IMR-90 (cell line): ENCODE data around the gene MTERF1. TPM values are rescaled to one million over a fixed set of nuclear protein-coding genes. Genes with fewer than 3 reads are reported as not detected.
A peak's percentile ranks its signal among the peaks of the same experiment; 100 is the strongest.

Experiments used
- ATAC-seq: fragments of 200-7000 bp; cut with Tn5 transposase; 2 replicates; pipeline ENCODE4 v1.9.1; 2020; ENCODE audit warnings: low read depth, mild to moderate bottlenecking, moderate library complexity
- BruUV-seq: library from RNA; stranded (reverse); fragments of 400-500 nt; replicated peaks from 2 replicates; lab custom pipeline; 2021; lab: Mats Ljungman, UMichigan
- CTCF ChIA-PET: fragments of 300-600 bp; formaldehyde crosslinking; extraction: SDS; loops from one replicate; lab custom pipeline; 2021; ENCODE audit warnings: antibody characterized with exemption; lab: Yijun Ruan, JAX
- POLR2A ChIA-PET: fragments of 300-600 bp; sonication (Branson Sonifier 250); formaldehyde crosslinking; loops from one replicate; lab custom pipeline; 2022; ENCODE audit warnings: antibody characterized with exemption; ENCODE audit not compliant: unreplicated experiment; lab: Charles Lee
- DNase-seq: peaks from one replicate; pipeline ENCODE4 v3.0.0; 2013
- H2AFZ ChIP-seq: replicated peaks from 2 replicates; pipeline ENCODE3; 2013; ENCODE audit warnings: low read length, mild to moderate bottlenecking; ENCODE audit not compliant: poor library complexity
- H2AK5ac ChIP-seq: 2 replicates; pipeline ENCODE4 v1.6.1; 2013; ENCODE audit warnings: low read depth, low read length, inconsistent platforms
- H2AK9ac ChIP-seq: replicated peaks from 2 replicates; pipeline ENCODE3; 2013; ENCODE audit warnings: mild to moderate bottlenecking, low read depth, low read length, moderate library complexity; ENCODE audit not compliant: poor library complexity
- H2BK120ac ChIP-seq: 2 replicates; pipeline ENCODE4 v1.6.1; 2013; ENCODE audit warnings: low read depth, low read length, inconsistent platforms
- H2BK15ac ChIP-seq: 3 replicates; pipeline ENCODE4 v1.6.1; 2013; ENCODE audit warnings: low read depth, low read length, inconsistent platforms
- H2BK20ac ChIP-seq: 2 replicates; pipeline ENCODE4 v1.6.1; 2013; ENCODE audit warnings: low read depth, mild to moderate bottlenecking, inconsistent platforms, low read length, moderate library complexity
- H2BK5ac ChIP-seq: 2 replicates; pipeline ENCODE4 v1.6.1; 2013; ENCODE audit warnings: mild to moderate bottlenecking, low read depth, low read length, inconsistent platforms; ENCODE audit not compliant: poor library complexity, severe bottlenecking
- H3K14ac ChIP-seq: replicated peaks from 2 replicates; pipeline ENCODE4 v1.6.1; 2013; ENCODE audit warnings: low read depth, low read length, inconsistent platforms
- H3K18ac ChIP-seq: 2 replicates; pipeline ENCODE4 v1.6.1; 2013; ENCODE audit warnings: low read depth, low read length, control low read depth
- H3K23ac ChIP-seq: 2 replicates; pipeline ENCODE4 v1.6.1; 2013; ENCODE audit warnings: low read depth, low read length, inconsistent platforms
- H3K27ac ChIP-seq: 2 replicates; pipeline ENCODE4 v1.5.1; 2013; ENCODE audit warnings: mild to moderate bottlenecking, control low read depth, low read length; ENCODE audit not compliant: insufficient read depth
- H3K27me3 ChIP-seq: 2 replicates; pipeline ENCODE4 v1.6.1; 2013; ENCODE audit warnings: low read length; ENCODE audit not compliant: control insufficient read depth, insufficient read depth
- H3K36me3 ChIP-seq: 2 replicates; pipeline ENCODE4 v1.6.1; 2013; ENCODE audit warnings: low read length, mixed read lengths; ENCODE audit not compliant: control insufficient read depth, insufficient read depth
- H3K4ac ChIP-seq: 2 replicates; pipeline ENCODE4 v1.6.1; 2013; ENCODE audit warnings: low read depth, low read length, inconsistent platforms
- H3K4me1 ChIP-seq: 2 replicates; pipeline ENCODE4 v1.6.1; 2013; ENCODE audit warnings: low read length, mixed read lengths; ENCODE audit not compliant: control insufficient read depth, insufficient read depth
- H3K4me2 ChIP-seq: 2 replicates; pipeline ENCODE4 v1.6.1; 2013; ENCODE audit warnings: low read depth, mild to moderate bottlenecking, control low read depth, low read length, moderate library complexity
- H3K4me3 ChIP-seq: 2 replicates; pipeline ENCODE4 v1.5.1; 2013; ENCODE audit warnings: low read depth, mild to moderate bottlenecking, control low read depth, low read length, moderate library complexity; ENCODE audit not compliant: insufficient read depth
- H3K56ac ChIP-seq: 2 replicates; pipeline ENCODE4 v1.6.1; 2013; ENCODE audit warnings: low read length, inconsistent platforms; ENCODE audit not compliant: insufficient read depth; ENCODE audit errors: extremely low read depth
- H3K79me1 ChIP-seq, 2 experiments: 2 replicates each; pipeline ENCODE4 v1.6.1; 2013; ENCODE audit warnings: low read length in 2 of 2, inconsistent platforms in 1 of 2, low read depth in 1 of 2
- H3K9ac ChIP-seq: 2 replicates; pipeline ENCODE4 v1.6.1; 2013; ENCODE audit warnings: low read depth, low read length, control low read depth
- H3K9me1 ChIP-seq: 2 replicates; pipeline ENCODE4 v1.6.1; 2013; ENCODE audit warnings: low read length, inconsistent platforms; ENCODE audit not compliant: insufficient read depth
- H3K9me3 ChIP-seq: 2 replicates; pipeline ENCODE4 v1.6.1; 2013; ENCODE audit warnings: low read length; ENCODE audit not compliant: control insufficient read depth, insufficient read depth
- H4K20me1 ChIP-seq: 2 replicates; pipeline ENCODE4 v1.6.1; 2013; ENCODE audit warnings: low read length, inconsistent platforms; ENCODE audit not compliant: insufficient read depth
- H4K5ac ChIP-seq: 2 replicates; pipeline ENCODE4 v1.6.1; 2013; ENCODE audit warnings: mild to moderate bottlenecking, low read depth, low read length, control low read depth
- H4K8ac ChIP-seq, 2 experiments: 2 replicates each; pipeline ENCODE4 v1.6.1; 2013; ENCODE audit warnings: low read depth in 2 of 2, low read length in 2 of 2, control low read depth in 1 of 2, inconsistent platforms in 1 of 2
- H4K91ac ChIP-seq: 2 replicates; pipeline ENCODE4 v1.6.1; 2013; ENCODE audit warnings: low read depth, low read length, inconsistent platforms; ENCODE audit not compliant: insufficient read depth
- MAFK ChIP-seq: IDR thresholded peaks from 2 replicates; pipeline ENCODE4 v1.6.1; 2012; ENCODE audit warnings: low read depth, low read length, improper control_type of control experiment
- RAD21 ChIP-seq: IDR thresholded peaks from 2 replicates; pipeline ENCODE4 v1.6.1; 2012; ENCODE audit warnings: low read length, improper control_type of control experiment
- RFX5 ChIP-seq: IDR thresholded peaks from 2 replicates; pipeline ENCODE4 v1.8.0; 2012; ENCODE audit warnings: low read depth, mild to moderate bottlenecking, low read length, moderate library complexity
- WGBS, 2 experiments: methylation state at CpG; one replicate each; pipeline versions ENCODE4 v1.1.5 to v1.1.7; 2013; ENCODE audit warnings: missing lambda C conversion rate in 2 of 2; ENCODE audit not compliant: insufficient read length in 1 of 2; ENCODE audit errors: extremely low coverage in 2 of 2; 5-methylcytosine and 5-hydroxymethylcytosine counted together
- dilution Hi-C: fragments of 300-500 bp; cut with HindIII; formaldehyde crosslinking; loops from one replicate; pipeline ENCODE4 v1.14.3; 2018; ENCODE audit warnings: low sequenced_read_pairs; ENCODE audit not compliant: unreplicated experiment
- in situ Hi-C: fragments of 300-500 bp; cut with MboI; formaldehyde crosslinking; loops from 3 replicates; pipeline ENCODE4 v1.14.3; 2019; ENCODE audit warnings: low sequenced_read_pairs, inconsistent platforms, mixed read lengths
- intact Hi-C: fragments of 100-400 bp; cut with micrococcal nuclease; formaldehyde crosslinking; loops from 2 replicates; pipeline ENCODE4 v1.10.0; 2022
- polyA plus RNA-seq, 3 experiments: library from polyadenylated mRNA; depleted of rRNA; stranded (reverse); fragments of >200 nt; gene quantifications; 2 replicates each; pipeline ENCODE4 v1.2.3, GENCODE V29; 2012; ENCODE audit warnings: low replicate concordance in 1 of 3
- total RNA-seq: library from RNA; depleted of rRNA; stranded (reverse); fragments of >200 nt; gene quantifications from 2 replicates; pipeline ENCODE4 v1.2.3, GENCODE V29; 2012

Gene MTERF1
- total and polyA plus RNA-seq, 2 of the 4 experiments (the other 2 are of a cell fraction): 7.0 to 7.3 TPM

DNA sequence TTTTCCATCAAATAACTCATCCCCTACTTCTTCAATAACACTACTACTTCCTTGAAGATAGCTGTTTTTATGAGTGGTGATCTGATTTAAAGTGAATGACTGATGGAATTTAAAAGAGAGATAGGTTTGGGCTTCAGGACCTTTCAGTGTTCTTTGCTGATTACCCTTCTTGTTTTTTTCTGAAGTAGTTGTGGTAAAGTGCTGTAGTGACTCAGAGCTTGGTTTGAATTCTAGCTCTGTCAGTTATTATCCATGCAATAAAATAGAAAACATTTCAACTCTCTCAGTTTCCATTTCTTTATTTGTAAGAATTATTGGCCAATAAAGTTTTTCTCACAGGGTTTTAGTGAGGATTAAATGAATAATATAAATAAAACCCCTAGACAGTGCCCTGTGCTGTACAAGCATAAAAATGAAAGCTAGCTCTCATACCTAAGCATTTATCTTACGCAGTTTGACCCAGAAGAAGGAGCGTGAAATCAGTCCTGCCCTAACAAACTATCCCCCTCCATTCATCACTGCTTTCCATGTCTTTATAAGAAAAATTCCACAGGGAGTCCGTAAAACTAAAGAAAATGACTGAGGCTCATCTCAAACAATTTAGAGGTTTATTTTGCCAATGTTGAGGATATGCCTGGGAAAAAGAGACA, 35.0 kb upstream of the MTERF1 start:
- Histone ChIP-seq H2AFZ (no peak overlapping the region), H3K36me3 (no peaks in the 10 kb centered on the region), H2BK120ac (no peak overlapping the region), H3K4me2 (no peak overlapping the region), H4K91ac (no peak overlapping the region), H3K18ac (no peak overlapping the region; the same call in 1 of the 2 replicates), H2BK15ac (no peak overlapping the region), H3K4ac (no peak overlapping the region), H3K14ac (no peak overlapping the region), H2AK5ac (no peak overlapping the region), H3K9me1 (no peaks in the 10 kb centered on the region), H3K4me3 (no peak overlapping the region), H4K8ac (no peak overlapping the region), H3K23ac (no peak overlapping the region), H3K4me1 (peaks cover 7% of the 10 kb centered on the region), H3K27me3 (no peaks in the 10 kb centered on the region), H3K27ac (no peak overlapping the region), H4K20me1 (no peaks in the 10 kb centered on the region), H3K56ac (no peak overlapping the region), H3K79me1 (no peaks in the 10 kb centered on the region), H2BK20ac (no peak overlapping the region), H2AK9ac (no peak overlapping the region), H2BK5ac (no peak overlapping the region), H4K5ac (no peak overlapping the region), H3K9ac (no peak overlapping the region), H3K9me3 (no peaks in the 10 kb centered on the region)
- DNase-seq (peak; percentile 36), ATAC-seq (no peak)
- WGBS, 2 experiments: no CpG with 5 or more reads among the region's 3 CpGs
- dilution Hi-C loops (no loop called here), intact Hi-C loops (no loop called here), in situ Hi-C loops (no loop called here)
- CTCF ChIA-PET: no interaction called here
- BruUV-seq: no TSS peak
- POLR2A ChIA-PET: no interaction called here
- TF ChIP-seq RFX5 (no peak), MAFK (no peak), RAD21 (no peak)
